C4-2B (cell line): ENCODE results near the gene ARCN1.

ENCODE experiments used
- H3K27ac ChIP-seq: fragments of 450-650 bp; 2 replicates; pipeline ENCODE4 v1.5.1; 2017
- CTCF ChIP-seq: fragments of 450-650 bp; conservative IDR thresholded peaks from 2 replicates; pipeline ENCODE4 v1.5.1; 2017; ENCODE audit warnings: mild to moderate bottlenecking
- ZFX ChIP-seq: fragments of 450-650 bp; IDR thresholded peaks from 2 replicates; pipeline ENCODE4 v1.6.1; 2017

ARCN1 gene

DNA sequence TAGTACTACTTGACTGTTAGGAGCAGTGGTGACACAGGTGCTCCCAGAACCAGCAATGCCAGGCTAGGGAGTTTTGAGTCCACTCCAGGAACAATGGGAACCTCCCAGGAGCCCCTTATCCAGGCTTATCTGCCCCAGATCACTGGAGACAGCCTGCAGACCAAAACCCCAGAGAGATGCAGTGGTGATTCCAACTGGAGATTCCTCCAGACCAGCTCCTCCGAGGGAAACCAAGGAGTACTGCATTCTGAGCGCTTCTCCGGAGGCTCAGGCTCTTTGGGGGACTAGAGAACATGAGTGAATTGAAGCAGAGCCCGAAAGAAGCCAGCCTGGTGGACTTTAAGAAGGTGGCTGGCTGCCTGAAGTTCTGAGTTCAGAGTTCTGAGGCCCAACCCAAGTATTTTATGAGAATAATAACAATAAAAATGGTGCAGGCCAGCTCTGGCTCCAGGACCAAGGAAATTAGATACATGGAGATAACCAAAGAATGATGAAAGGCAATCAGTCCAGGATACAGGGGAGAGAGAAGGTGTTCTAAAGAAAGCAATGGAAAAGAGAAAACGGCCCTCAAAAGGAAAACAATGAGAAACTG is 42.5 kb upstream of the ARCN1 start:
- H3K27ac ChIP-seq: peak overlapping the region; percentile 74
- no peak for TF ChIP-seq CTCF
- TF ChIP-seq ZFX: no peak

DNA sequence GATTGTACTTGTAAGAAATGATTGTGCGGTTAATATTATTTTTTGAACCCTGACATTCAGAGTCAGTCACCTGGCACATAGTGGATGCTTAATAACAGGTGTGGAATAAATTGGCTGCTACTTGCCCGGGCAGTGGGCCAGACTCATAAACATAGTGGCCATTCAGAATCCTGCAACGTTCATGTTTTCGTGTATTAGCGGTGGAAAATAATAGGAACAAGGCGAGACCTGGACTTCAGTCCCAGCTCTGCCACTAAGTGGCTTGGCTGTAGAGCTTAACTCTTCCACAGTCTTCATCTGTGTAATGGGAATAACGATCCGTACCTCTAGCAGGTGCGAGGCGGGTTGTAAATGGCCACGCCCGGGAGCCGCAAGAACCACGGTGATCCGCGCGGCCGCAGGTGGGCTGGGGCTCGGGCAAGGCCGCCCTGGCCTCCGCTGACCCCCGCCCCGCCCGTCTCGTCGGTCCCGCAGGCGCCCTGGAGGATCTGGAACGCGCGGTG is 42.0 kb upstream of the ARCN1 start:
- H3K27ac ChIP-seq: peak overlapping the region; percentile 74
- no peak for TF ChIP-seq ZFX
- no peak for TF ChIP-seq CTCF

DNA sequence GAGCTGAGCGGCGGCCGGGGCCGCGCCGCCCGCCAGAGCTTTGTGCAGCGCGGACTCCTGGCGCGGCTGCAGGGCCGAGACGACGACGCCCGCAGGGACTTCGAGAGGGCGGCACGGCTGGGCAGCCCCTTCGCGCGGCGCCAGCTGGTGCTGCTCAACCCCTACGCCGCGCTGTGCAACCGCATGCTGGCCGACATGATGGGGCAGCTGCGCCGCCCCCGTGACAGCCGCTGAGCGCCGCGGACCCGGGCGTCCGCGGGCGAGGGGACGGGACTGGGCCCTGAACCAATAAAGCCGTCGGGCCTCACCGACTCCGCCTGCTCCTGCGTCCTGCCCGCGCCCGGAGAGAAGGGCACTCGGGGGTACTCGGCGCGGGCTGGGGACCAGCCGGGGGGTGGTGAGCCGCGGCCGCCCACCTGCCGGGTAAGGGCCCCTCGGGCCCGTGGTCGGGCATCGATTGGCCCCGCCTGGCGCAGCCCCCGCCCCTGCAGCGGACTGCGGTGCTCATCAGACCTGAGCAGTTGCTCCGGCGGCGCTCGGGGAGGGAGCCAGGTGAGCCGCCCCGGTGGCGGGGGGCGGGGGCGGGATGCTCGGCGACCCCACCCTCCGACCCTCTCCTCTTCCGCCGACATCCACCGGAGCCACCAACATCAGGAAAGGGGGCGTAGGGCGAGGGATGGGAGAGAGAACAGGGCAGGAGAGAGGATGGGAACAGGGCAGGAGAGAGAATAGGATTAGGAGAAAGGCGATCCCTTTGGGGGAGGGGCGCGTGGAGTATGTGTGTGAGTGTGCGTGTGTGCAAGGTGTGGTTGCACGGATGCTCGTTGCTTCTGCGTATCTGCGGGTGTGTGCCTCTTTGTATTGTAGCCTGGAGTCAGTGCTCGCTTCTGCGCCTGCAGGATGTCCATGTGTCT is 41.3 kb upstream of the ARCN1 start, which contains the start of gene TMEM25:
TMEM25 (plus strand) TSS at position 510 of the 914 bp plus-strand sequence. CDS start 610 bp downstream, outside the sequence.
- peak within 1 kb of the TSS; percentile 74 for H3K27ac ChIP-seq
- TF ChIP-seq CTCF: no peak
- peak; percentile 90 for TF ChIP-seq ZFX

DNA sequence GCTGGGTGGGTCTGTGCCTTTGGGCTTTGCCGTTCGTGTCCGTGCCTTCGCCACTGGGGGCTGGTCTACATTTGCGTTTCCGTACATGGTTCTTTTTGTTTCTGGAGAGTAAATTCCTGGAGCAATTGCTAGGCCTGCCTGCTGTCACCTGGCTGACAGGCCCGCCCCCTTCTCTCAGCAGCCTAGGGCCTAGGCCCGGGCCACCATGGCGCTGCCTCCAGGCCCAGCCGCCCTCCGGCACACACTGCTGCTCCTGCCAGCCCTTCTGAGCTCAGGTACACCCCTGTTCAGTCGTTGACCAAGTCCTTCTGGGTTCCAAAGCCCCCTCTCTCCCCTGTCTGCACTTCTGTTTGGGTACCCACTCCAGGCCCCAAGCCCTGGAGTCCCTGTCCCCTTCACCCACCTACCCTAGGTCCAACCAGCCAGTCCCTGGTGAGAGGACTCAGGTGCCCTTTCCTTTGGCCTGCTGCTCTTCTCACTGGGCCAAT is 40.6 kb upstream of the ARCN1 start:
- TF ChIP-seq ZFX: no peak; the same call in 1 of the 2 replicates
- TF ChIP-seq CTCF: no peak
- H3K27ac ChIP-seq: peak overlapping the region; percentile 74

DNA sequence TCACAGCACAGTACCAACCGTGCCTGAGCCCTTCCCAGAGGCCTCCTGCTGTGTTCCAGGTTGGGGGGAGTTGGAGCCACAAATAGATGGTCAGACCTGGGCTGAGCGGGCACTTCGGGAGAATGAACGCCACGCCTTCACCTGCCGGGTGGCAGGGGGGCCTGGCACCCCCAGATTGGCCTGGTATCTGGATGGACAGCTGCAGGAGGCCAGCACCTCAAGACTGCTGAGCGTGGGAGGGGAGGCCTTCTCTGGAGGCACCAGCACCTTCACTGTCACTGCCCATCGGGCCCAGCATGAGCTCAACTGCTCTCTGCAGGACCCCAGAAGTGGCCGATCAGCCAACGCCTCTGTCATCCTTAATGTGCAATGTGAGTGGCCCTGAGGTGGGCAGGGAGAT is 40.1 kb upstream of the ARCN1 start:
- H3K27ac ChIP-seq: peak overlapping the region; percentile 74
- no peak for TF ChIP-seq ZFX
- TF ChIP-seq CTCF: no peak

DNA sequence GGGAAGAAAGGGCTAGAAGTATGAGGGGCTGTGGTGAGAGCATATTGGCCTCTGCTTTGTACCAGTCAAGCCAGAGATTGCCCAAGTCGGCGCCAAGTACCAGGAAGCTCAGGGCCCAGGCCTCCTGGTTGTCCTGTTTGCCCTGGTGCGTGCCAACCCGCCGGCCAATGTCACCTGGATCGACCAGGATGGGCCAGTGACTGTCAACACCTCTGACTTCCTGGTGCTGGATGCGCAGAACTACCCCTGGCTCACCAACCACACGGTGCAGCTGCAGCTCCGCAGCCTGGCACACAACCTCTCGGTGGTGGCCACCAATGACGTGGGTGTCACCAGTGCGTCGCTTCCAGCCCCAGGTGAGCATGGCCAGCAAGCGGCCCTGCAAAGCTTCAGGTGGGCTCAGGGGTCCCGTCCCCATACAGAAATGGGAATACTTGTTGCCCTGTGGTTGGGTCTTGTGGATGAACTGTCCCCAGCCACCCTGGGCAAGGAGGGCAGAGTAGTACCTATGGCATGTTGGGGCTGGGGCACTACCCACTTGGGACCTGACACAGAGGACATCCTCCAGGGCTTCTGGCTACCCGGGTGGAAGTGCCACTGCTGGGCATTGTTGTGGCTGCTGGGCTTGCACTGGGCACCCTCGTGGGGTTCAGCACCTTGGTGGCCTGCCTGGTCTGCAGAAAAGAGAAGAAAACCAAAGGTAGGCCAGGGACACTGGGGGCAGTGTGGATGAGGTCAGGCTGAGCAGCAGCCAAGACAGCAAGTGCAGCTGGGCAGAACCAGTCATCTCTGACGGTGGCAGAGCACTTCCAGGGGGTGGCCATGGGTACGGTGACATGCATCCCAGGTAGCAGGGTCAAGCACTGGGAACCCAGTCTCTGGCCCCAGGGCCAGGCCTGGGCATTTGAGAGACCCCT is 39.1 kb upstream of the ARCN1 start:
- no peak overlapping the region for H3K27ac ChIP-seq
- TF ChIP-seq CTCF: no peak
- TF ChIP-seq ZFX: no peak
